OCI-LY7 (cell line): Measurements from ENCODE around the gene C22orf31. TPM values are rescaled to one million over a fixed set of nuclear protein-coding genes. Genes with fewer than 3 reads are reported as not detected.

Source experiments
- BruUV-seq: library from RNA; stranded (reverse); fragments of 400-500 nt; replicated peaks from 2 replicates; lab custom pipeline; 2021; lab: Mats Ljungman, UMichigan
- CTCF ChIA-PET: fragments of 300-600 bp; sonication (Branson Sonifier 250); formaldehyde crosslinking; loops from one replicate; lab custom pipeline; 2022; ENCODE audit warnings: antibody characterized with exemption; ENCODE audit not compliant: unreplicated experiment; lab: Charles Lee
- POLR2A ChIA-PET: fragments of 300-600 bp; sonication (Branson Sonifier 250); formaldehyde crosslinking; loops from one replicate; lab custom pipeline; 2022; ENCODE audit warnings: antibody characterized with exemption; lab: Charles Lee
- DNase-seq: peaks from one replicate; pipeline ENCODE4 v3.0.0-alpha.2; 2015; ENCODE audit warnings: low spot score
- H2AFZ ChIP-seq: fragments of 200-600 bp; sonication (generic), shearing (Covaris generic); 2 replicates; pipeline ENCODE4 v1.6.1; 2014; ENCODE audit warnings: mild to moderate bottlenecking, antibody characterized with exemption, low read length, moderate library complexity
- H3K27ac ChIP-seq: fragments of 200-600 bp; sonication (generic); 2 replicates; pipeline ENCODE4 v1.5.1; 2014; ENCODE audit warnings: mixed run types, low read depth, mild to moderate bottlenecking, moderate library complexity, low read length, inconsistent platforms; ENCODE audit not compliant: poor library complexity, severe bottlenecking
- H3K36me3 ChIP-seq: fragments of 200-600 bp; sonication (generic); 2 replicates; pipeline ENCODE4 v1.6.1; 2014; ENCODE audit warnings: mild to moderate bottlenecking, antibody characterized with exemption, low read length, moderate library complexity, mixed read lengths; ENCODE audit not compliant: insufficient read depth
- H3K4me1 ChIP-seq: fragments of 200-600 bp; sonication (generic); 2 replicates; pipeline ENCODE4 v1.5.1; 2014; ENCODE audit warnings: mild to moderate bottlenecking, low read length; ENCODE audit not compliant: insufficient read depth, poor library complexity, severe bottlenecking
- H3K4me2 ChIP-seq: fragments of 200-600 bp; sonication (generic); 2 replicates; pipeline ENCODE4 v1.6.1; 2014; ENCODE audit warnings: mild to moderate bottlenecking, low read length
- H3K4me3 ChIP-seq: fragments of 200-600 bp; sonication (generic); 2 replicates; pipeline ENCODE4 v1.5.1; 2014; ENCODE audit warnings: mild to moderate bottlenecking, low read depth, low read length; ENCODE audit not compliant: poor library complexity, severe bottlenecking
- H3K79me2 ChIP-seq: fragments of 200-600 bp; sonication (generic); 2 replicates; pipeline ENCODE4 v1.6.1; 2016; ENCODE audit warnings: low read depth, mild to moderate bottlenecking, low read length, moderate library complexity, mixed read lengths; ENCODE audit not compliant: insufficient read depth
- H3K9me2 ChIP-seq: fragments of 200-600 bp; sonication (generic); 2 replicates; pipeline ENCODE4 v1.6.1; 2016; ENCODE audit warnings: mild to moderate bottlenecking, low read length, mixed read lengths; ENCODE audit not compliant: insufficient read depth
- H3K9me3 ChIP-seq: fragments of 200-600 bp; sonication (generic); 2 replicates; pipeline ENCODE4 v1.6.1; 2014; ENCODE audit warnings: mild to moderate bottlenecking, mixed run types, low read length, mixed read lengths
- H4K20me1 ChIP-seq: fragments of 200-600 bp; sonication (generic); 2 replicates; pipeline ENCODE4 v1.6.1; 2014; ENCODE audit warnings: mild to moderate bottlenecking, antibody characterized with exemption, low read length, moderate library complexity, mixed read lengths; ENCODE audit not compliant: insufficient read depth
- EZH2phosphoT487 ChIP-seq: fragments of 200-600 bp; sonication (generic); IDR thresholded peaks from 2 replicates; pipeline ENCODE4 v1.6.1; 2018; ENCODE audit warnings: low read depth, borderline replicate concordance, mild to moderate bottlenecking, mixed run types, antibody characterized with exemption, low read length, moderate library complexity, mixed read lengths
- intact Hi-C: fragments of 100-400 bp; cut with micrococcal nuclease; formaldehyde crosslinking; loops from one replicate; pipeline ENCODE4 v1.10.0; 2022; ENCODE audit not compliant: unreplicated experiment
- total RNA-seq, 2 experiments: library from RNA; depleted of rRNA in 1 of 2; stranded (reverse); fragments of >200 nt in 1 of 2; shearing (Covaris generic) in 1 of 2; gene quantifications; 2 replicates each; pipeline ENCODE4 v1.2.3, GENCODE V29; 2014 to 2022
- TF ChIP-seq, protein P1 (sequence below): fragments of 200-600 bp; sonication (generic); conservative IDR thresholded peaks from 2 replicates; pipeline ENCODE4 v1.5.1; 2014; ENCODE audit warnings: mild to moderate bottlenecking, antibody characterized with exemption, low read length, moderate library complexity, mixed read lengths

The C22orf31 gene
- total RNA-seq, 2 experiments from 2014 or later, result not detected

DNA sequence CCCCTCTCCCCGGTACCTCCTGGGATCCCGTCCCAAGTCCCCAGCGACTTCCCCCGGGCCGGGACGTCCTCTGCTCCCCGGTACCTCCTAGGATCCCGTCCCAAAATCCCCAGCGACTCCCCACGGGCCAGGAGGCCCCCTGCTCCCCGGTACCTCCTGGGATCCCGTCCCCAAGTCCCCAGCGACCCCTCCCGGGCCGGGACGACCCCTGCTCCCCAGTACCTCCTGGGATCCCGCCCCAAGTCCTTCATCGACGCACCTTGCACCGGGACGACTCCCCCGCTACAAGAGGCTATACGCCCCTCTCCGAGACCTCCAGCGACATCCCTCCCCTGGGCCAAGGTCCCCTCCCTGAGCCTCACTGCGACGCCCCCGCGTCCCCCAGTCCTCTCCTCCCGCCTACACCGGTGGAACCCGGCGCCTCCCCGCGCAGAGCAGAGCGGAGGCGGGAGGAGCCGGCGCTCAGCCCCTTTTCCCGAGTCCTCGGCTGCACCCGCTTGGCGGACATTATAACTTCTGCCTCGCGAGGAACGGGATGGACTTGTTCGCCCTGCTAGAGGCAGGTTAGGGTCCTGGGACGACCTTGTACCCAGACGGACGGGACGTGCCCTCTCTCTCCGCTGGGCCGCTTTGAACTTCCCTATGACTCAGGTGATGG lies 12.1 kb upstream of the C22orf31 start:
- Histone ChIP-seq H3K9me3 (no peaks in the 10 kb centered on the region), H3K79me2 (no peaks in the 10 kb centered on the region), H3K36me3 (no peaks in the 10 kb centered on the region), H2AFZ (no peak overlapping the region), H3K4me3 (no peak overlapping the region), H3K4me1 (no peaks in the 10 kb centered on the region), H3K9me2 (no peaks in the 10 kb centered on the region), H3K4me2 (no peak overlapping the region), H4K20me1 (no peaks in the 10 kb centered on the region), H3K27ac (no peak overlapping the region)
- ChIA-PET POLR2A (no interaction called here), CTCF (no interaction called here)
- no peak for DNase-seq
- BruUV-seq, result no TSS peak
- intact Hi-C loops, result no loop called here
- TF ChIP-seq, protein P1, sequence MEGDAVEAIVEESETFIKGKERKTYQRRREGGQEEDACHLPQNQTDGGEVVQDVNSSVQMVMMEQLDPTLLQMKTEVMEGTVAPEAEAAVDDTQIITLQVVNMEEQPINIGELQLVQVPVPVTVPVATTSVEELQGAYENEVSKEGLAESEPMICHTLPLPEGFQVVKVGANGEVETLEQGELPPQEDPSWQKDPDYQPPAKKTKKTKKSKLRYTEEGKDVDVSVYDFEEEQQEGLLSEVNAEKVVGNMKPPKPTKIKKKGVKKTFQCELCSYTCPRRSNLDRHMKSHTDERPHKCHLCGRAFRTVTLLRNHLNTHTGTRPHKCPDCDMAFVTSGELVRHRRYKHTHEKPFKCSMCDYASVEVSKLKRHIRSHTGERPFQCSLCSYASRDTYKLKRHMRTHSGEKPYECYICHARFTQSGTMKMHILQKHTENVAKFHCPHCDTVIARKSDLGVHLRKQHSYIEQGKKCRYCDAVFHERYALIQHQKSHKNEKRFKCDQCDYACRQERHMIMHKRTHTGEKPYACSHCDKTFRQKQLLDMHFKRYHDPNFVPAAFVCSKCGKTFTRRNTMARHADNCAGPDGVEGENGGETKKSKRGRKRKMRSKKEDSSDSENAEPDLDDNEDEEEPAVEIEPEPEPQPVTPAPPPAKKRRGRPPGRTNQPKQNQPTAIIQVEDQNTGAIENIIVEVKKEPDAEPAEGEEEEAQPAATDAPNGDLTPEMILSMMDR, result no peak
- no peak for TF ChIP-seq EZH2phosphoT487

DNA sequence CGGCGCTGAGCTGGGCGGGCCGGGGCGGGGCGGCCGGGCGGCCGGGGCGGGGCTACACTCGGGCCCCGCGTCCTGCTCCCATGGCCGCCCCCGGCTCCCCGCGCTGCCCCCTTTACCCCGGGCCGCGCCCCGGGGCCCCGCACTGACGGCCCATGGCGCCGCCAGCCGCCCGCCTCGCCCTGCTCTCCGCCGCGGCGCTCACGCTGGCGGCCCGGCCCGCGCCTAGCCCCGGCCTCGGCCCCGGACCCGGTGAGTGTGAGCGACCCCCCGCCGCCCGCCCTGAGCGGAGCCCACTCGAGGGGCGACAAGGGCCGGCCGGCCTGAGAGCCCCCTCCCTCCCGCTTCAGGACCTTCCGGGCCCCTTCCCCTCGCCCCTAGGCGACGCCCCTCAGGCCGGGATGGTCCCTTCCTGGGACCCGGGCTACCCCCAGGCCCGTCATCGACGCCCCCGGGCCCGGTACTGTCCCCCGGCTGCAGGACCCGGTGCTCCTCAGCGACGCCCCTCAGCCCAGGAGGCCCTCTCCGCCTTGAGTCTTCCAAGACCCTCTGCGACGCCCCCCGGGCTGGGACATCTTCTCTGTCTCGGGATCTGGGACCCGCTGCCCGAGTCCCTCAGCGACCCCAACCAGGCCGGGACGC lies 11.5 kb upstream of the C22orf31 start, which contains the start of gene KREMEN1:
KREMEN1 (plus strand) TSS at position 57 of the 639 bp plus-strand sequence; CDS start at position 153, 96 bp downstream.
- Histone ChIP-seq H3K27ac (no peak within 1 kb of the TSS), H3K9me3 (no peaks in the 10 kb centered on the region), H3K36me3 (no peaks in the 10 kb centered on the region), H3K79me2 (no peaks in the 10 kb centered on the region), H3K4me2 (peak within 1 kb of the TSS; percentile 46; the same call in 1 of the 2 replicates), H3K9me2 (no peaks in the 10 kb centered on the region), H3K4me3 (no peak within 1 kb of the TSS), H4K20me1 (no peaks in the 10 kb centered on the region), H2AFZ (no peak within 1 kb of the TSS), H3K4me1 (no peaks in the 10 kb centered on the region)
- ChIA-PET POLR2A (no interaction called here), CTCF (no interaction called here)
- TF ChIP-seq EZH2phosphoT487, result no peak
- TF ChIP-seq, protein P1, result no peak
- no TSS peak for BruUV-seq
- intact Hi-C loops, result no loop called here
- no peak for DNase-seq
